B cell (primary cell): ENCODE measurements around the gene DNAJB8. TPM values are rescaled to one million over a fixed set of nuclear protein-coding genes. Genes with fewer than 3 reads are reported as not detected.

Experiments
- ATAC-seq: fragments of 200-7000 bp; cut with Tn5 transposase; one replicate; pipeline ENCODE4 v1.10.0; 2021; ENCODE audit warnings: low read depth, mild to moderate bottlenecking, moderate number of reproducible peaks, moderate library complexity
- CTCF ChIA-PET: fragments of 350-600 bp; sonication (Branson Sonifier 250); formaldehyde crosslinking; loops from one replicate; lab custom pipeline; 2021; ENCODE audit warnings: antibody characterized with exemption, inconsistent platforms; lab: Charles Lee
- POLR2A ChIA-PET: fragments of 350-600 bp; sonication (Branson Sonifier 250); formaldehyde crosslinking; loops from one replicate; lab custom pipeline; 2021; ENCODE audit warnings: antibody characterized with exemption; lab: Charles Lee
- DNase-seq: peaks from one replicate; pipeline ENCODE4 v3.0.0; 2013
- H2AFZ ChIP-seq: 2 replicates; pipeline ENCODE4 v1.6.1; 2012; ENCODE audit warnings: mild to moderate bottlenecking, low read depth, low read length; ENCODE audit not compliant: insufficient read depth, poor library complexity, severe bottlenecking
- H3K27ac ChIP-seq, 2 donors: 1 replicate in 1 of 2; 2 replicates in 1 of 2; pipeline ENCODE4 v1.5.1; 2012 to 2013; ENCODE audit warnings: low read length in 2 of 2, mild to moderate bottlenecking in 2 of 2, moderate library complexity in 1 of 2
- H3K27me3 ChIP-seq, 4 experiments: fragments of 200-600 bp in 1 of 4; sonication (generic) in 1 of 4; replicated peaks in 1 of 4; 1 replicate in 2 of 4; 2 replicates in 2 of 4; pipeline versions ENCODE4 v1.6.1 to v1.7.0; 2013 to 2016; ENCODE audit warnings: low read length in 3 of 4, mild to moderate bottlenecking in 2 of 4, mixed read lengths in 1 of 4, moderate library complexity in 1 of 4; ENCODE audit not compliant: insufficient read depth in 4 of 4, control insufficient read depth in 3 of 4; ENCODE audit errors: control extremely low read depth in 1 of 4
- H3K36me3 ChIP-seq, 2 experiments: replicated peaks in 1 of 2; 1 replicate in 1 of 2; 2 replicates in 1 of 2; pipeline versions ENCODE4 v1.6.1 to v1.7.1; 2013; ENCODE audit warnings: low read length in 1 of 2; ENCODE audit not compliant: insufficient read depth in 2 of 2, control insufficient read depth in 1 of 2; ENCODE audit errors: control extremely low read depth in 1 of 2, extremely low read depth in 1 of 2
- H3K4me1 ChIP-seq, 2 donors: fragments of 200-600 bp in 1 of 2; sonication (generic) in 1 of 2; 1 replicate in 1 of 2; 2 replicates in 1 of 2; pipeline versions ENCODE4 v1.5.1 to v1.6.1; 2013 to 2017; ENCODE audit warnings: low read length in 2 of 2; ENCODE audit not compliant: control insufficient read depth in 2 of 2, insufficient read depth in 2 of 2
- H3K4me2 ChIP-seq: replicated peaks from 2 replicates; pipeline ENCODE3; 2012; ENCODE audit warnings: mild to moderate bottlenecking, low read depth, low read length; ENCODE audit not compliant: poor library complexity, severe bottlenecking
- H3K4me3 ChIP-seq, 5 experiments: fragments of 200-600 bp in 1 of 5; sonication (generic) in 1 of 5; 1 replicate in 3 of 5; 2 replicates in 2 of 5; pipeline versions ENCODE4 v1.5.1 to v1.7.0; 2011 to 2016; ENCODE audit warnings: low read length in 4 of 5, mild to moderate bottlenecking in 4 of 5, low read depth in 2 of 5, control low read depth in 1 of 5, moderate library complexity in 1 of 5; ENCODE audit not compliant: insufficient read depth in 1 of 5; ENCODE audit errors: control extremely low read depth in 1 of 5, extremely low read depth in 1 of 5
- H3K79me2 ChIP-seq: fragments of 200-600 bp; sonication (generic); one replicate; pipeline ENCODE4 v1.6.0; 2016; ENCODE audit warnings: low read length; ENCODE audit not compliant: control insufficient read depth, insufficient read depth
- H3K9ac ChIP-seq: fragments of 200-600 bp; sonication (generic); 2 replicates; pipeline ENCODE4 v1.6.1; 2017; ENCODE audit warnings: mild to moderate bottlenecking, low read length, moderate library complexity
- H3K9me3 ChIP-seq, 3 donors: one replicate each; pipeline versions ENCODE4 v1.6.1 to v1.7.1; 2013; ENCODE audit warnings: low read length in 2 of 3; ENCODE audit not compliant: control insufficient read depth in 2 of 3, insufficient read depth in 1 of 3; ENCODE audit errors: control extremely low read depth in 1 of 3
- H4K20me1 ChIP-seq: 2 replicates; pipeline ENCODE4 v1.6.0; 2012; ENCODE audit warnings: mild to moderate bottlenecking, low read length; ENCODE audit not compliant: insufficient read depth, control insufficient read depth, poor library complexity, severe bottlenecking
- H3K27ac Mint-ChIP-seq: one replicate; pipeline ENCODE4 v1.8.0; 2021; ENCODE audit warnings: mixed read lengths
- H3K27me3 Mint-ChIP-seq: one replicate; pipeline ENCODE4 v1.8.0; 2021; ENCODE audit warnings: mixed read lengths
- H3K4me1 Mint-ChIP-seq: one replicate; pipeline ENCODE4 v1.8.0; 2021; ENCODE audit warnings: mixed read lengths
- H3K4me3 Mint-ChIP-seq: one replicate; pipeline ENCODE4 v1.8.0; 2021; ENCODE audit warnings: mixed read lengths
- H3K9me3 Mint-ChIP-seq: one replicate; pipeline ENCODE4 v1.8.0; 2022; ENCODE audit warnings: mixed read lengths; ENCODE audit not compliant: insufficient read depth
- CTCF ChIP-seq: fragments of 200-600 bp; IDR thresholded peaks from one replicate; pipeline ENCODE4 v1.8.0; 2022; ENCODE audit warnings: antibody characterized with exemption, mild to moderate bottlenecking
- EZH2 ChIP-seq: IDR thresholded peaks from 2 replicates; pipeline ENCODE4 v1.6.1; 2012; ENCODE audit warnings: borderline replicate concordance, low read depth, mild to moderate bottlenecking, moderate library complexity, low read length; ENCODE audit not compliant: insufficient read depth, poor library complexity, severe bottlenecking
- WGBS: methylation state at CpG from one replicate; pipeline ENCODE4 v1.1.5; 2013; ENCODE audit warnings: missing lambda C conversion rate; ENCODE audit not compliant: insufficient coverage; 5-methylcytosine and 5-hydroxymethylcytosine counted together
- intact Hi-C: fragments of 100-400 bp; cut with micrococcal nuclease; formaldehyde crosslinking; loops from one replicate; pipeline ENCODE4 v1.10.0; 2022
- polyA plus RNA-seq: library from polyadenylated mRNA; depleted of rRNA; stranded (reverse); fragments of >200 nt; gene quantifications from 2 replicates; pipeline ENCODE4 v1.2.3, GENCODE V29; 2012
- total RNA-seq, 2 donors: library from RNA; stranded (reverse); fragments of 120-200 nt in 1 of 2; gene quantifications; 1 replicate in 1 of 2; 2 replicates in 1 of 2; pipeline versions ENCODE4 v1.2.3 to v1.2.4, GENCODE V29; 2013 to 2022

The DNAJB8 gene
- total and polyA plus RNA-seq, 2 donors (not counting 1 experiment from before 2014, with no cell fraction given): not detected

- Histone ChIP-seq H3K27ac (no peak overlapping the region), H4K20me1 (no peaks in the 10 kb centered on the region), H3K36me3 (no peaks in the 10 kb centered on the region), H3K27me3 (peaks cover 0 to 21% (median 1%) of the 10 kb centered on the region in 4 experiments), H3K4me1 (peaks cover 3 to 4% of the 10 kb centered on the region in 2 donors), H3K4me3 (no peak overlapping the region), H3K9me3 (peaks cover 0 to 3% (median 0%) of the 10 kb centered on the region in 3 donors), H2AFZ (no peak overlapping the region), H3K79me2 (no peaks in the 10 kb centered on the region), H3K9ac (no peak overlapping the region), H3K4me2 (no peak overlapping the region)
- CTCF ChIA-PET: interaction anchor here (0.6 to 3.7 kb wide), 10 partner anchors 22 to 330 kb away, joined by 3 to 29 read pairs (median 4); no protein-coding TSS in a partner anchor
- no peak overlapping the region for H3K27ac Mint-ChIP-seq
- no peaks in the 10 kb centered on the region for H3K9me3 Mint-ChIP-seq
- no peak for ATAC-seq
- H3K4me1 Mint-ChIP-seq: no peaks in the 10 kb centered on the region
- POLR2A ChIA-PET: no interaction called here
- peaks cover 17% of the 10 kb centered on the region for H3K27me3 Mint-ChIP-seq
- intact Hi-C loops: no loop called here
- no peak for DNase-seq
- no peak for TF ChIP-seq EZH2
- TF ChIP-seq CTCF: no peak
- no peak overlapping the region for H3K4me3 Mint-ChIP-seq
- 92% methylated on average over 15 of the region's 23 CpGs for WGBS
These were observed 41.4 kb downstream of the DNAJB8 start for GRCh38 chr3:128425142-128425845.

GRCh38 chr3:128424508-128425069, 42.1 kb downstream of the DNAJB8 start:
- peaks cover 0 to 19% (median 1%) of the 10 kb centered on the region in 4 experiments for H3K27me3 ChIP-seq
- ChIA-PET POLR2A (no interaction called here), CTCF (interaction anchor here (0.9 to 3.7 kb wide), 2 partner anchors 159 to 183 kb away, joined by 3 to 29 read pairs; no protein-coding TSS in a partner anchor)
- H3K9me3 ChIP-seq: peaks cover 0 to 3% (median 0%) of the 10 kb centered on the region in 3 donors
- H3K27ac ChIP-seq: no peak overlapping the region
- TF ChIP-seq EZH2 (no peak), CTCF (no peak)
- no peak overlapping the region for H2AFZ ChIP-seq
- WGBS: 99% methylated on average over 11 of the region's 14 CpGs
- H3K4me1 ChIP-seq: peaks cover 3 to 4% of the 10 kb centered on the region in 2 donors
- H3K4me2 ChIP-seq: no peak overlapping the region
- Mint-ChIP-seq H3K27ac (no peak overlapping the region), H3K4me1 (no peaks in the 10 kb centered on the region), H3K9me3 (no peaks in the 10 kb centered on the region), H3K27me3 (peaks cover 11% of the 10 kb centered on the region), H3K4me3 (no peak overlapping the region)
- no peak overlapping the region for H3K4me3 ChIP-seq
- no peaks in the 10 kb centered on the region for H4K20me1 ChIP-seq
- ATAC-seq: no peak
- H3K36me3 ChIP-seq: no peaks in the 10 kb centered on the region
- H3K79me2 ChIP-seq: no peaks in the 10 kb centered on the region
- intact Hi-C loops: no loop called here
- no peak for DNase-seq
- no peak overlapping the region for H3K9ac ChIP-seq
